ENCODE results near the gene P2RX3.
"Not testable (repeated sequence)": the region's sequence is repeated elsewhere in the genome, so short reads cannot be mapped to it uniquely, and the experiment has no call there.

P2RX3 gene

DNA sequence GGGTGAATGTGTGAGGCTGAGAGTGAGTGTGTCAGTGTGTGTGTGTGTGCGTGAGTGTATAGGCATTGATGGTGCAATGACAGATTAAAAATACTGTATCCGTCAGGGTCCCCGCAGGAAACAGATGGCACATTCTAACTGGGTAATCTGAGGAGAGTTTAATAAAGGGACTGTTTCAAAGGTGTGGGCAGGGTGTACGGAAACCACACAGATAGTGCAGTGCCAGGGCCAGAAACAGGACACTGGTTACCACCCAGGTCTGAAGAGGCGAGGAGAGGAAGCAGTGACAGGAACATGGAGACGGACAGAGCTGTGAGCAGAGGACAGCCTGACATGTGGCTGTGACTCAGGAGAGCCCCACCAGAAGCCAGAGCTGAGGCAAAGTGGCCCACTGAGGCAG, 16.5 kb downstream of the P2RX3 start:
- no peak for DNase-seq

DNA sequence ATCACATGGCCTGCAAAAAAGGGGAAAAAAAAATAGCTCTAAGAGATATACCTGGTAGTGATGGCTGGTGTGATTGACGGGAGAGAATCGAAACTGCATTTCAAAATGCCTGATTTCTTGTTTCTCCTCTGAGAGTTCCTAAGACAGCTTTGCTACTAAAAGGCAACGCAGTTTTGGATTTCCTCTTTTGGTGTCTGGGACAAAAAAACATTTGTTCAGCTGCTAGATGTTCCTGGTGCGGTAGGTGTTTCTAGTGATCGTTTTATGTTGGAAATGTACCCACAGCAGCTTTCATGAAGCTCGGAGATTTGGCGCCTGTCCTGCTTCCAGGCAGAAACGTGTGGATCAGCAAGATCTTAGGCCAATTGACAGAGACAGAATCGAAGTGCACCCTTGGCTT, 18.1 kb downstream of the P2RX3 start:
- no peak for DNase-seq

DNA sequence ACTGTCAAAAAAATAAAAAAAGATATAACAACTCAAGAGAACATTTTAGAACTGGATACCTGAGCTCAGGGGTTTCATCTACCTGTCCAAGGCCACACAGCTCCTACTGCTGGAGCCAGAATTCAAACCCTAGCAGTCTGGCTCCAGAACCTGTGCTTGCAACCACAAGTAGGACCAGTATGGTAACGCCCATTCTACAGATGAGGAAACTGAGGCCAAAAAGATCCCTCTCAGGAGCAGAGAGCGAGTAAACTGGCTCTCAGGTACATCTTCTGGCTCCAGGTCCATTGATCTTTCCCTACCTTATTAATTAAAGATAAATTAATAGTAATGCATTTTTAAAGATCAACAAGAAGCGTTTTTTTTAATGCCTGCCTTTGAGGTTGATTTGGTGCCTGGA, 19.2 kb downstream of the P2RX3 start:
- DNase-seq: no peak

DNA sequence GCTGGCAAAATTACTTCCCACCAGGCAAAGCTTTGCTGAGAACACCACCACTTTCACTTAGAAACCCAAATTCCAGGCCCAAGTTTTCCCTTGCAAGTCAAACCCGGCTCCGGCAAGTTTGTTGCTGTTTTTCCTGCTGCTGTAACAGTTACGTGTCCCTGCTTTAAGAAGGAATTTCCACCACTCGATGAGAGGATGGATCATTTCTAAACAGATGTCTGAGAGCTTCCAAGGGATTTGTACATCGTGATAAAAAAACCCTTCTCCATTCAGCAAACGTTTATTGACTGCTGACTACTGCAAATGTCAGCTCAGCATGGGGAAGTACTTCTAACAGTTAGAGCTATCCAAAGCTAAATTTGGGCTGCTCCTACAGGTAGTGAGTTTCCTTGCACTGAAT, 19.7 kb downstream of the P2RX3 start:
- no peak for DNase-seq

DNA sequence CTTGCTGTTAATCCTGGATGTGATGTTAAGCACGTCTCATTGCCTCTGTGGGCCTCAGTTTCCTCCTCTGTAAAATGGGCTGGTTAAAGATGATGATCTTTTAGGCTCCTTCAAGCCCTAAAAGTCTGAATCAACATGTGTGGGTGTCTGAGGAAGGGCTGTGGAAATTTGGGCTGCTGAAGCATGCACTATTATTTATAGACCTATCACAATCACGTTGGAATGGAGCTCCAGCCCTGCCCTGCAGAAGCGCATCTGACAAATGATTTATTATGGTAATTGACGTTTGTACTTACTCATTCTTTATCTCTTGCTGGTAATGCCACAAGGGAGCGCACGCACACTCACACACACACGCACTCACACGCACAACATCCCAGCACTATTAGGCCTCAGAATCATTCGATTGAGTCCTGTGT, 20.4 kb downstream of the P2RX3 start:
- DNase-seq: no peak

DNA sequence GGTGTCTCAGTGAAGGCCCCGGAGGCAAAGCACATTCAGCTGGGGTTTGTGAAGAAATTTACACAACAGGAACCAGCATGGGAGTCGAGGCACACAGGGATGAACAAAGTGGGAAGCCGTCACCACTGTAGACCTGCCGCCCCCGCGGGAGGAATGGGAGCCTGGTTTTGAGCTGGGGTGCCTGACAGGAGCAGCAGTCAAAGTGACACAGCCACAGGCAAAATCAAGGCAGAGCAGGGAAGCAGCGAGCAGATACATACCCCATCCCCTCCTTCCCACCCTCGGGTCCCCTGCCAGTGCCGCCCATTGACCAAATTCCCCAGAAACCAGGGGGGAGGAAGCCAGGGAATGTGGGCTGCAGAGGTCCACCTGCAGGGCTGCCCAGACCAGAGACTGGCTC, 20.8 kb downstream of the P2RX3 start:
- no peak for DNase-seq

DNA sequence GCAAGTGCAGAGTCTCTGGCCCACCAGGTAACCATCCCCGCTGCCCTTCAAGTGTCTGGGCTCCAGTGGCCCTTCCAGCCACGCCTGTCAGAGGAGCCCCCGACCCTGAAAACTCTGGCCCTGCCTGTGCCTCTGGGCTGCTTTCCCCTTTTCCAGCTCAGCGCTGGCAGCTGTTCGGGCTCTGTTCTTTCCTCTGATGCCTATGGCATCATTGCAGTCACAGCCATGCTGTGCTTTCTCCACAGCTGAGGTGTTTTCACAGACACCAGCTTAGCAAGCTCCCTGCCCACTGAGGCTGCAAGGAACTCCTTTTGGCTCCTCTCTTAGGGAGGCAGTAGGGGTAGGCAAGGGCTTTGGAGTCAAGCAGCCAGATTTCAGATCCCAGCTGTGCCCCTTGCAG, 21.2 kb downstream of the P2RX3 start:
- no peak for DNase-seq

DNA sequence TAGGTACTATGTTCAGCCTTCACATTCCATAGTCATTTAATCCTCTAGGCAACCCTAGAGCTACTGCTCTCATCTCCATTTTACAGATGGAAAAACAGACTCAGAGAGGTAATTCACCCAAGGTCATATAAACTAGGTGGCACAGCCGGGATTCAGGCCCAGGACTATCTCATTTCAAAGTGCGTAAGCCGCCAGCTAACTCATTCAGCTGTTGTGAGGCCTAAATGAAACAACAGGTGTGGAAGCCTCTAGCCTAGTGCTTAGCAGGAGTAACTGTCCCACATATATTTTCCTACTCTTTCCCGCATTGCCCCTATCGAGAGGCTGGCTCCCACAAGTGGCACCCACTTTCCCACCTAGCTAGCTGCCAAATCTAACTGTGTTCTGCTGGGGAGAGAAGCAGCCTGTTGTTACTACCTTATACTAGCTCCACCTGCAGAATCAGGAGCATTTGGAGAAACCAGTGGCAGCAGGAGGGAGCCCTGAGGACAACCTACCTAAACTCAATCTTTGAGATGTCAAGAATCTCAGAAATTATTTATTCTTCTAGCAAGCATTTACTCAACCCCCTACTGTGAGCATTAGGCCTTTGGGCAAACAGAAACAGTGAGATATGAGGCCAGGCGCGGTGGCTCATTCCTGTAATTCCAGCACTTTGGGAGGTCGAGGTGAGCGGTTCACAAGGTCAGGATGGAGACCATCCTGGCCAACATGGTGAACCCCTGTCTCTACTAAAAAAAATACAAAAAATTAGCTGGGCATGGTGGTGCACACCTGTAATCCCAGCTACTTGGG, 21.9 kb downstream of the P2RX3 start:
- DNase-seq: no peak

DNA sequence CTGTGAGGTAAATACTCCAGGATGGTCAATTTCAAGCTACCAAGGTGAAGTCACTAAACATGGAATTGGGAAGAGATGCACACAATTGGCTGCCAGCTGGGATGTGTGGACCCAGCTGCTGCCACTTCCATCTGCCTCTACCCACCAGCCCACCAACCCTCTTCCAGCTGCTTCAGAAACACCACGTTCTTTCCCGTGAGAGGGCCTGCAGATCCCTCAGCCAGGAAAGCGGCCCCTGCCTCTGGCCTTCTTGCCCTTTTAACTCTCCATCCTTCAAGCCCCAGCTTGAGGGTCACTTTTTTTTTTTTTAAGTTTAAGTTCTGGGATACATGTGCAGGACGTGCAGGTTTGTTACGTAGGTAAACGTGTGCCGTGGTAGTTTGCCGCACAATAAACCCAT, 22.8 kb downstream of the P2RX3 start:
- DNase-seq: no peak

DNA sequence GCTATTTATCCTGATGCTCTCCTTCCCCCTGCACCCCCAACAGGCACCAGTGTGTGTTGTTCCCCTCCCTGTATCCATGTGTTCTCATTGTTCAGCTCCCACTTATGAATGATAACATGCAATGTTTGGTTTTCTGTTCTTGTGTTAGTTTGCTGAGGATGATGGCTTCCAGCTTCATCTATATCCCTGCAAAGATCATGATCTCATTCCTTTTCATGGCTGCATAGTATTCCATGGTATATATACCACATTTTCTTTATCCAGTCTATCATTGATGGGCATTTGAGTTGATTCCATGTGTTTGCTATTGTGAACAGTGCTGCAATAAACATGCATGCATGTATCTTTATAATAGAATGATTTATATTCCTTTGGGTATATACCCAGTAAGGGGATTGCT, 23.3 kb downstream of the P2RX3 start:
- DNase-seq: not testable (repeated sequence)

DNA sequence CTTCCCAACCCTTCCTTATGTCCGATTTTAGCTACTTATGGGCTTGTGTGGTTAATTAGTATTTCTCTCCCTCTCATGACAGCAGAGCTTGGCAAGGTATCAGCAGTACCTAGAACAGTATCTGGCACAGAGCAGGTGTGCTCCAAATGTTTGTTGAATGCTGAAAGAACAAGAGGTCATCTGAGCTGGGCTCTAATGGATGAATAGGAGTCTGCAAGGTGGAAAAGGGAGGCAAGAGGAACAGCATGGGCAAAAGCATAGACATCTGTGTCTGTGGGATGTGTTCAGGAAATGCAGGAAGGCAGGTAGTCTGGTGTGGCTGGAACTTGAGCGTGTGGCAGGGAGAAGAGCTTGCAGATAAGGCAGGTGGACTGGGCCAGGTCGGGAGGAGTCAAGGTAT, 23.8 kb downstream of the P2RX3 start:
- no peak for DNase-seq

DNA sequence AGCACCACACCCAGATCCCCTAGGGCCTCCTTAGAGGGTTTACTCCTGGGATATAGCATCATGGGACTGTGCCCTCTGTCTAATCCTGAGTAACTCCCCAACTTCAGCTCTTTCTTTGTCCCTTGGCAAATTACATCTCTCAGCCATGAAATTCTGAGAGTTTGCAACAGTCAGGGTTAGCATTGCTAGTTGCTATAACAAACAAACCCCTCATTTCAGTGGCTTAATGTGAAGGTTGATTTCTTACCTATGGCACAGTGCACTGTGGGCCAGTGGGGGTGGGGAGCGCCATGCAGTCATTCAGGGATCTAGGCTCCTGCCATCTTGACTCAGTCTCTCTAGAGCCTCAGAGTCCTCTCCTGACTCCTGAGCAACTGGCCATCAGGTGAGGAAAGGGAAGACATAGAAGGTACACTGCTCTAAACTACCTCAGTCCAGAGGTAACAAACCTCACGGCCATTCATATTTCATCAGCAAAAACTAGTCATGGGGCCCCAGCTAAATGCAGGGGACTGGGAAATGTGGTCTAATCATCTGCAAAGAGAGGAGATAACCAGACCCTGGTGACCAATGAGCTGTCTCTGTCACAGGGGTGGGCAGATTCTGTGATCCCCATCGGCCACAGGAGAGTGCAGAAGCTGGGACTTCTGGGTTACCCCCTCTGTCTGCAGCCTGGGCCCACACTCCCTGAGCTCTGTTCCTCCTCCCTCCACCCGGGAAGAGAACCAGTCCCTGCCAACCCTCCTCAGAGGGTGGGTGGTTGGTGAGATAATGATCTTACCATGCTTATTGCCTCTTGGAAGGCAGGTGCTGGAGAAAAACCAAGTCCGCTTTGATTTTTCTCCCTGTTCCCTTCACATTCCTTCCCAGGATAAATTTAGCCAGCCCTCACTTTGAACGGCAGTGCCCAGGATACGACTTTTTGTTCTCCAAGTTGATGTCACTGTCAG, 25.3 kb downstream of the P2RX3 start:
- no peak for DNase-seq

DNA sequence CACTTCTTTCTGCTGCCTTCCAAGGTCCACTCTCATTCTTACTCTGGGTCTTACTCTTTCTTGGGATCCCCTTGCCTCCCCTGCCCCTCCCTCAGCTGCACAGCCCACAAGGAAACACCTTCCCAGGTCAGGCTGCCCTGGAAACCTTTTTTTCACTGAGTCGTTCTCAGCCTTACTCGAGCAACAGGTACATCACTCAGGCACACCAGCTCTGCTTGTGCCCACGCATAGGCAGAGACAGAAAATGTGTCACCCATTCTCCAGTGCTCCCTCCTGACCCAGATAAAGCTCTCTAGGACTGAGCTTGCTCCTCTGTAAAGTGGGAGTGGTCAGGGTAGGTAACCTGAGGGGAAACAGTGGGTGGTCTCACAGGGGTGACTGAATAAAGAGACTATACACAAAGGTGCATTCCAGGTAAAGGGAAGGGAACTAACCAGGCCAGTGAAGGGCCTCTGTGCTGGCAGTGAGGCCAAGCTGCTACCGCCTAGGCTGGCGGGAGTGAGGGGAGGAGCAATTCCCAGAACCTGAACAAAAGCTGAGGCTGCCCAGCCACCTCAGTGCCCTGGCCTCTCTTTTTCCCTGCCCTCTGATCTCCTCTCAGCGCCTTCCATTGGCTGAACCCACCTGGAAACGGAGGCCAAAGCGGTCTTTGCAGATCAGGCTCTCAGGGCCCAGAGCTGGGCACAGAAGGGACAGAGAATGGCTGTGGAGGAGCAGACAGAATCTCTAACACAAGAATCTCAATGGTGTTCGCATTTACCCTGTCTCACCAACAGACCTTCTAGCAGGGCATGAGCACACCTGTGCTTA, 26.9 kb downstream of the P2RX3 start:
- DNase-seq: no peak

DNA sequence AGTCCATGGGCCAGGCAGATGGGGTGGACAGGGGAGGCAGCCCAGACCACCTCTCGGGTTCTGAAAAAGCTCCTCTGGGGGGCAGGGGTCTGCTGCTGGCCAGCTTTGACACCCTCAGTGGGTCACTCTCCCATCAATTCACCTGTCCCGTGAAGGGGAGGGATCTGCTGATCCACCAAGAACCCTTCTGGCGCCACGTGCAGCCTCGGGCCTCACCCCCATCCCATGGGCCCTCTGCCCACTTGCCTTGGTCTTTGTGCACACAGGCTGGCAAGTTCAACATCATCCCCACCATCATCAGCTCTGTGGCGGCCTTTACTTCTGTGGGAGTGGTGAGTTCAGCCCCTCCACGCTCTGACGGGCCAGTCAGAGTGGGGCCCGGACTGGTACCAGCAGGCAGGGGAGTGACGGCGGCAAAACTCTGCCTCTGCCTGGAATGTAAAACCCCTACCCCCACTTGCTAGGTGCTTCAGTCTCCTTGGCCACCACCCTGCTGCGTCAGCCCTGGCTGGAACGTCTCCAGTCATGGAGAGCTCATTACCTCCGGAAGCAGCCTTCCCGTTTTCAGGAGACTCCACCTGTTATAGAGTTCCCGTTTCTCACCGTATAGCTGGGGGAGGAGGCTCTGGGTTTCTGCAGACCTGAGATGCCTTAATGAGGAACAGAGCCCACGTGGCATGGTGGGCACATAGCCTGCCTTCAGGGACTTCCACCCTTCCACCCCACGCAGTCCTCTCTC, 30.1 kb downstream of the P2RX3 start:
- DNase-seq: no peak

DNA sequence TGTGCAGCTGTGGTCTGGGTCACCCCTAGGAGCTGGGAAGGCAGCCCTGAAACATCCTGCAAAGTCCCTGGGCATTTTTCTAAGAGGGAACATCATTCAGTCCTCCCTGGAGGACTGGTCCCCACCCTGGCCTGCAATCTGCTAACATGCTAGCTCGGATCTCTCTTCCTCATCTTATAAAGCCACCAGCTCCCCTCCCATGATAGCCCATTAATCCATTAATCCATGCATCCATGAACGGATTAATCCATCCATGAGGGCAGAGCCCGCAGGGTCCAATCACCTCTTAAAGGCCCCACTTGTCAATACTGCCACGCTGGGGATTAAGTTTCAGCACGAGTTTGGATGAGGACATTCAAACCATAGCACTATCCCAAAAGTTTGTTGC, 30.7 kb downstream of the P2RX3 start:
- DNase-seq: no peak

DNA sequence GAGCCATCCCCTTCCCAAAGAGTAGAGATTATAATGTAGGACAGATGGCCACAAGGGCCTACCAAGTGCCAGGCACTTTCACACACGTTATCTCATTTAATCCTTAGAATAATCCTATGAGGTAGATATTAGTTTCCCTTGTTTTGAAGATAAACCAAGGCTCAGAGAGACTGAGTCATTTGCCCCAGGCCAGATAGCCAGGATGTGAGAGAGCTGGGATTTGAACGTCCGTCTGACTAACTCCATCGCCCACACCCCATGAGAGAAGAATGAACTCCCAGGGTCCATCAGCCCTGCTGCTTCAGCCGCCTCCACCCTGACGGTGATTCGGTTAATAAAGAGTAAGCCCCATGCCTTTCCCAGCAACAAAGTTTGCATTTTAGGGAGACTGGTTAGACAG, 32.1 kb downstream of the P2RX3 start:
- DNase-seq: no peak

DNA sequence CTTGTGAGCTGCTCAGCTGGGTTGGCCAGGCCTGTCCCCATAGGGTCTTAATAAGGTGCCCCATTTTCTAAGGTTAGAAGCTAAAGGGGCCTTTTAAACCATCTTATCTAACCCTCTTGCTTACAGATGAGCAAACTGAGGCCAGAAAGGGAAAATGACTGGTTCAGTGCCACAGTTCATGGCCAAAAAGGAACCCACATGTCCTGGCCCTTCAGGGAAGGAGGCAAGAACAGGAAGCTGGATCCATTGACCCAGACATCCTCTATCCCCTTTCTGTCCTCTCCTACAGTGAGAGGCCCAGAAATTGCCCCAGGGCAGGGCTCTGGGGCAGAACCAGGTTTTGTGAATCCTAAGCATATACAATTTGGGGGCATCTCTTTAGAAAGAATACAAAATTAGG, 32.8 kb downstream of the P2RX3 start:
- DNase-seq: no peak

DNA sequence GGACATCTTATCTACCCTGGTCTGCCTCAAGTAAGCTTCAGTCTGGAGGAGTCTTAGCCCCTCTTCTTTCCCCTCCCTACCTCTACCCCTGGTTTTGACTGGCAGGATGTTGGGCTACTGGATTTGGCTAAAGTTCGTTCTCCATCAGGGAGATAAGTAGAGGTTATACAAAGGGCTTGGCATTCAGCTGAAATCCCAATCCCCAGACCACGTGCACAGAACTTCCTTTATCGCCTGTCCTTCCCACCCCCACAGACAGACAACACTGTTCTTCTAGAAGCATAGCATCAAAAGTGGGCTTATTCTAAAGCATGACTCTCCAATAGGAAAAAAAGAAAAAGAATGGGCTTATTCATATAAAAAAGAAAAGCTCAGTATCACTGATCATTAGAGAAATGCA, 35.0 kb downstream of the P2RX3 start:
- DNase-seq: no peak

DNA sequence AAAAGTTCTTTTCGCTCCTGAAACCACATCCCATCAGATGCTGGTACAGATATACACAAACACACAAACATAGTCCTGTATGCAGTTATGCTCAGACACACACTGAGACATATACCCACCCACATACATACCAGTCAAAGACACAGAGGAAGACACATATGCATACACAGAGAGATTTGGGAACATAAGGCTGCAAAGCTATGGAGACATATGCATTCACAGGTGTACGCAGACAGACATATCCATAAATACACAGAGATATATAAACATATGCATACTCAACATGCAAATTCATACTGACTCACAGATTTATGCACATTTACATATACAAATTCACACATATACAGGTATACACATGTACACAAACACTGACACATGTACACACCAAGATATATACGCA, 36.8 kb downstream of the P2RX3 start:
- DNase-seq: no peak

DNA sequence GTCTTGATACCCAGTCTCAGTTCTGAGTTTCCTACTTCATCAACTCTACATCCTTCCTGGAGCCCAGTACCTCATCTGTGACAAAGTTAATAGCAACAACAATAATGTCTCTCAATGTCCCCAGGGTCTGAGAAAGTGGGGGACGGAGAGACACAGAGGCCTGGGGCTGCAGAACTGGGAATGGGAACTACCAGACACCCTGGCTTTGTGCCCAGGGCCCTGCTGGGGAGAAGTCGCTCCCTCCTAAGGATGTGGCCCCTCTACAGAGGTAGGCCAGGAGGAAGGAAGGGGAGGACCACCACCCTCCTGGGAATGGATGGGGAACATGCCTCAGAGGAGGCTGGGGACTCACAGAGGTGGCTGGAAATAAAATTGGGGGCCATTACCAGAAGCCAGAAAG, 37.3 kb downstream of the P2RX3 start:
- DNase-seq: no peak

DNA sequence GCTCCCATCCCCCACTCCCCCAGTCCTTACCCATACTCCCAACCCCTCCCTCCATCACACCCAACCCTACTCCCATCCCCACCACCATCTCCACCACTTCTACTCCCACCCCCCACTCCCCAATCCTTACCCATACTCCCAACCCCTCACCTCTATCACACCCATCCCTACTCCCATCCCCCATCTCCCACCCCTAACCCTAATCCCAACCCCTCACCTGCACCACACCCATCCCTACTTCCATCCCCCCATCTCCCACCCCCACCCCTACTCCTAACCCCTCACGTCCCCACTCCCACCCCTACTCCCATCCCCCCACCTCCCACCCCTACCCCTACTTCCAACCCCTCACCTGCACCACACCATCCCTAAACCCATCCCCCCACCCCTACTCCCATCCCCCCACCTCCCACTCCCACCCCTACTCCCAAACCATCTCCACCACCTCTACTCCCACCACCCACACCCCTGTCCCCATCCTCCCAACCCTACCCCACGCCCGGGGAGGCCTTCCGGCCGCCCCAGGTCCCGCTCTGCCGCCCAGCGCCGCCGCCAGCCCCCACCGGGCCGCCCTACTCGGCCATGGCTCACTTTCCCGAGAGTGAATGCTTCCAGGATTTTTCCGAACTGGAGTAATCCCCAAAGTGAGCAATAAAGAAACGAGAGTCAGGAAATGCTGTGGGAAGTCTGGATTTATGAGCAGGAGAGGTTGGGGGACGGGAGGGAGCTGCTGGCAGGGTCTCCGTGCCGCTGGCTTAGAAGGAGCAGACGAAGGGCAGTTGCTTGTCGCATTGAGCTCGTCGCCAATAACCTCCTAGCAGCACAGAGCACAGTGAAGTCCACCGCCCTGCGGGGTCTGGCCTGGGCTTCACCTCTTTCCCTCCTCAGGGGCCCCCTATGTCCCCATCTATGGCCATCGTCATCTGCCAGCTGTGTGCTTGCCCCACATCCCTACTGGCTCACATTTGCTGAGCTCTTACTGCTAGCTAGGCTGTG, 38.2 kb downstream of the P2RX3 start:
- no peak for DNase-seq
